Ishikawa (cell line): ENCODE results near the gene MAMDC2.

Experiments used
- CEBPB ChIP-seq: IDR thresholded peaks from 2 replicates; pipeline ENCODE4 v1.6.1; 2012
- CREB1 ChIP-seq: IDR thresholded peaks from 2 replicates; pipeline ENCODE4 v1.6.1; 2012; ENCODE audit warnings: low read depth
- EGR1 ChIP-seq: IDR thresholded peaks from 2 replicates; pipeline ENCODE4 v1.6.1; 2012
- EP300 ChIP-seq: IDR thresholded peaks from 2 replicates; pipeline ENCODE4 v1.6.1; 2012; ENCODE audit warnings: borderline replicate concordance
- FOXM1 ChIP-seq: IDR thresholded peaks from 2 replicates; pipeline ENCODE4 v1.6.1; 2012; ENCODE audit warnings: low read depth, borderline replicate concordance
- NFIC ChIP-seq: IDR thresholded peaks from 2 replicates; pipeline ENCODE4 v1.6.1; 2012
- RAD21 ChIP-seq: IDR thresholded peaks from 2 replicates; pipeline ENCODE4 v1.6.1; 2012; ENCODE audit warnings: low read depth
- REST ChIP-seq: IDR thresholded peaks from 2 replicates; pipeline ENCODE4 v1.6.1; 2012; ENCODE audit warnings: low read depth, mild to moderate bottlenecking
- TAF1 ChIP-seq: IDR thresholded peaks from 2 replicates; pipeline ENCODE4 v1.6.1; 2012; ENCODE audit warnings: low read depth, mild to moderate bottlenecking
- TCF12 ChIP-seq: IDR thresholded peaks from 2 replicates; pipeline ENCODE4 v1.6.1; 2012; ENCODE audit warnings: low read depth
- YY1 ChIP-seq: IDR thresholded peaks from 2 replicates; pipeline ENCODE4 v1.6.1; 2012; ENCODE audit warnings: low read depth

GRCh38 chr9:70169222-70169621 is 125.6 kb downstream of the MAMDC2 start:
- TF ChIP-seq CEBPB (no peak), TCF12 (no peak), CREB1 (no peak), FOXM1 (no peak), TAF1 (no peak), RAD21 (no peak), EP300 (no peak), NFIC (no peak), REST (no peak), YY1 (no peak), EGR1 (no peak)
